OCI-LY7 (cell line): Measurements from ENCODE around the gene CROT. TPM values are rescaled to one million over a fixed set of nuclear protein-coding genes. Genes with fewer than 3 reads are reported as not detected.

Experiments
- BruUV-seq: library from RNA; stranded (reverse); fragments of 400-500 nt; replicated peaks from 2 replicates; lab custom pipeline; 2021; lab: Mats Ljungman, UMichigan
- CTCF ChIA-PET: fragments of 300-600 bp; sonication (Branson Sonifier 250); formaldehyde crosslinking; loops from one replicate; lab custom pipeline; 2022; ENCODE audit warnings: antibody characterized with exemption; ENCODE audit not compliant: unreplicated experiment; lab: Charles Lee
- POLR2A ChIA-PET: fragments of 300-600 bp; sonication (Branson Sonifier 250); formaldehyde crosslinking; loops from one replicate; lab custom pipeline; 2022; ENCODE audit warnings: antibody characterized with exemption; lab: Charles Lee
- DNase-seq: peaks from one replicate; pipeline ENCODE4 v3.0.0-alpha.2; 2015; ENCODE audit warnings: low spot score
- H2AFZ ChIP-seq: fragments of 200-600 bp; sonication (generic), shearing (Covaris generic); 2 replicates; pipeline ENCODE4 v1.6.1; 2014; ENCODE audit warnings: mild to moderate bottlenecking, antibody characterized with exemption, low read length, moderate library complexity
- H3K27ac ChIP-seq: fragments of 200-600 bp; sonication (generic); 2 replicates; pipeline ENCODE4 v1.5.1; 2014; ENCODE audit warnings: mixed run types, low read depth, mild to moderate bottlenecking, moderate library complexity, low read length, inconsistent platforms; ENCODE audit not compliant: poor library complexity, severe bottlenecking
- H3K36me3 ChIP-seq: fragments of 200-600 bp; sonication (generic); 2 replicates; pipeline ENCODE4 v1.6.1; 2014; ENCODE audit warnings: mild to moderate bottlenecking, antibody characterized with exemption, low read length, moderate library complexity, mixed read lengths; ENCODE audit not compliant: insufficient read depth
- H3K4me1 ChIP-seq: fragments of 200-600 bp; sonication (generic); 2 replicates; pipeline ENCODE4 v1.5.1; 2014; ENCODE audit warnings: mild to moderate bottlenecking, low read length; ENCODE audit not compliant: insufficient read depth, poor library complexity, severe bottlenecking
- H3K4me2 ChIP-seq: fragments of 200-600 bp; sonication (generic); 2 replicates; pipeline ENCODE4 v1.6.1; 2014; ENCODE audit warnings: mild to moderate bottlenecking, low read length
- H3K4me3 ChIP-seq: fragments of 200-600 bp; sonication (generic); 2 replicates; pipeline ENCODE4 v1.5.1; 2014; ENCODE audit warnings: mild to moderate bottlenecking, low read depth, low read length; ENCODE audit not compliant: poor library complexity, severe bottlenecking
- H3K79me2 ChIP-seq: fragments of 200-600 bp; sonication (generic); 2 replicates; pipeline ENCODE4 v1.6.1; 2016; ENCODE audit warnings: low read depth, mild to moderate bottlenecking, low read length, moderate library complexity, mixed read lengths; ENCODE audit not compliant: insufficient read depth
- H3K9me2 ChIP-seq: fragments of 200-600 bp; sonication (generic); 2 replicates; pipeline ENCODE4 v1.6.1; 2016; ENCODE audit warnings: mild to moderate bottlenecking, low read length, mixed read lengths; ENCODE audit not compliant: insufficient read depth
- H3K9me3 ChIP-seq: fragments of 200-600 bp; sonication (generic); 2 replicates; pipeline ENCODE4 v1.6.1; 2014; ENCODE audit warnings: mild to moderate bottlenecking, mixed run types, low read length, mixed read lengths
- H4K20me1 ChIP-seq: fragments of 200-600 bp; sonication (generic); 2 replicates; pipeline ENCODE4 v1.6.1; 2014; ENCODE audit warnings: mild to moderate bottlenecking, antibody characterized with exemption, low read length, moderate library complexity, mixed read lengths; ENCODE audit not compliant: insufficient read depth
- EZH2phosphoT487 ChIP-seq: fragments of 200-600 bp; sonication (generic); IDR thresholded peaks from 2 replicates; pipeline ENCODE4 v1.6.1; 2018; ENCODE audit warnings: low read depth, borderline replicate concordance, mild to moderate bottlenecking, mixed run types, antibody characterized with exemption, low read length, moderate library complexity, mixed read lengths
- intact Hi-C: fragments of 100-400 bp; cut with micrococcal nuclease; formaldehyde crosslinking; loops from one replicate; pipeline ENCODE4 v1.10.0; 2022; ENCODE audit not compliant: unreplicated experiment
- total RNA-seq, 2 experiments: library from RNA; depleted of rRNA in 1 of 2; stranded (reverse); fragments of >200 nt in 1 of 2; shearing (Covaris generic) in 1 of 2; gene quantifications; 2 replicates each; pipeline ENCODE4 v1.2.3, GENCODE V29; 2014 to 2022
- TF ChIP-seq, protein P1 (sequence below): fragments of 200-600 bp; sonication (generic); conservative IDR thresholded peaks from 2 replicates; pipeline ENCODE4 v1.5.1; 2014; ENCODE audit warnings: mild to moderate bottlenecking, antibody characterized with exemption, low read length, moderate library complexity, mixed read lengths

The CROT gene
- total RNA-seq, 2 experiments from 2014 or later = 3.0 to 8.1 TPM

- no peaks in the 10 kb centered on the region for H3K4me1 ChIP-seq
- POLR2A ChIA-PET = interaction anchor here (0.6 to 1.0 kb wide), 2 partner anchors 111 to 247 kb away, joined by 3 to 5 read pairs; no protein-coding TSS in a partner anchor
- no peak for DNase-seq
- H3K79me2 ChIP-seq = no peaks in the 10 kb centered on the region
- no peaks in the 10 kb centered on the region for H3K9me2 ChIP-seq
- intact Hi-C loops = no loop called here
- H3K27ac ChIP-seq = no peak overlapping the region
- H2AFZ ChIP-seq = no peak overlapping the region
- H3K9me3 ChIP-seq = no peaks in the 10 kb centered on the region
- no peak overlapping the region for H3K4me2 ChIP-seq
- TF ChIP-seq, protein P1, sequence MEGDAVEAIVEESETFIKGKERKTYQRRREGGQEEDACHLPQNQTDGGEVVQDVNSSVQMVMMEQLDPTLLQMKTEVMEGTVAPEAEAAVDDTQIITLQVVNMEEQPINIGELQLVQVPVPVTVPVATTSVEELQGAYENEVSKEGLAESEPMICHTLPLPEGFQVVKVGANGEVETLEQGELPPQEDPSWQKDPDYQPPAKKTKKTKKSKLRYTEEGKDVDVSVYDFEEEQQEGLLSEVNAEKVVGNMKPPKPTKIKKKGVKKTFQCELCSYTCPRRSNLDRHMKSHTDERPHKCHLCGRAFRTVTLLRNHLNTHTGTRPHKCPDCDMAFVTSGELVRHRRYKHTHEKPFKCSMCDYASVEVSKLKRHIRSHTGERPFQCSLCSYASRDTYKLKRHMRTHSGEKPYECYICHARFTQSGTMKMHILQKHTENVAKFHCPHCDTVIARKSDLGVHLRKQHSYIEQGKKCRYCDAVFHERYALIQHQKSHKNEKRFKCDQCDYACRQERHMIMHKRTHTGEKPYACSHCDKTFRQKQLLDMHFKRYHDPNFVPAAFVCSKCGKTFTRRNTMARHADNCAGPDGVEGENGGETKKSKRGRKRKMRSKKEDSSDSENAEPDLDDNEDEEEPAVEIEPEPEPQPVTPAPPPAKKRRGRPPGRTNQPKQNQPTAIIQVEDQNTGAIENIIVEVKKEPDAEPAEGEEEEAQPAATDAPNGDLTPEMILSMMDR = no peak
- no peak for TF ChIP-seq EZH2phosphoT487
- no peak overlapping the region for H3K4me3 ChIP-seq
- no TSS peak for BruUV-seq
- no peaks in the 10 kb centered on the region for H4K20me1 ChIP-seq
- no peaks in the 10 kb centered on the region for H3K36me3 ChIP-seq
- CTCF ChIA-PET = no interaction called here
These were observed 67.6 kb downstream of the CROT start for GRCh38 chr7:87413029-87413428.

DNA sequence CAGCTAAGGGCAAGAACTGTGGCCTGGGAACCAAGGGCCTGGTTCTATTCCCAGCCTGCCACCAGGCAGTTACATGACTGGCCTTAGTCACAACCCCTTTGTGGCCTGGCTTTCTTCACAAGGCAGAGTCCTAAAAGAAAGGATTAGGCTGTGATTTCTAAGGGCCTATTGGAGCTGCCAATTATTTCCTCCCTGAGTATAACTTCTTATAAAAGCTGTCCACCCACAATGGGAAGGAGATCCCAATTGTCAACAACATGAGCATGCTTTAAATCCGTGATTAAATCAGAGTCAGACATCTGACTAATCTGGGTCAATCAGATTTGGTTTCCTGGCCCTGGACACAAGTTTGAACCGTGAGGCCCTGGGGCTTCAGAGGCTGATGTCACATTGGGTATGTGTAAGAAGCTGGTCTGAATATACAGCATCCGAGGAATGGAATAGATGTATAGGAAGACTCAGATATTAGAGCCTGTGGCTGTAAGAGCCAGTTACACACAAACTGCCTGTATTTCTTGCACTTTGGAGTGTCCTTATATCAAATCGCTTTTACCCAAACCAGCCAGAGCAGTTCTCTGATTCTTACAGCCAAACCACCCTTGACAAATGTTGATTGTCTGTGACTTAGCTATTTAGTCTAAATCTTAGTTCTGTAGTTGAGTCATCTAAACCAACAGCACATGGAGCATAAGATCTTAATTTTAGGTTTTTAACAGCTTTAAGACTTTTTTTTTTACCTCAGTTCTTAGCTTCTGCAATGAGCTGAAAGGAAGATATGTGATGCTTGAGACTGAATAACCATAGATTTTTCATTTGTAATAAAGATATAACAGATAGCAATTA is 68.7 kb downstream of the CROT start:
- no peaks in the 10 kb centered on the region for H3K4me1 ChIP-seq
- H3K27ac ChIP-seq = no peak overlapping the region
- ChIA-PET CTCF (no interaction called here), POLR2A (interaction anchor here (0.6 to 1.5 kb wide), 5 partner anchors 10 to 333 kb away, joined by 3 to 7 read pairs (median 4); no protein-coding TSS in a partner anchor)
- H3K4me3 ChIP-seq = no peak overlapping the region
- intact Hi-C loops = no loop called here
- no peaks in the 10 kb centered on the region for H3K36me3 ChIP-seq
- H4K20me1 ChIP-seq = no peaks in the 10 kb centered on the region
- no TSS peak for BruUV-seq
- no peaks in the 10 kb centered on the region for H3K79me2 ChIP-seq
- TF ChIP-seq EZH2phosphoT487 = no peak
- TF ChIP-seq, protein P1 = no peak
- H3K4me2 ChIP-seq = no peak overlapping the region
- DNase-seq = no peak
- no peak overlapping the region for H2AFZ ChIP-seq
- no peaks in the 10 kb centered on the region for H3K9me3 ChIP-seq
- no peaks in the 10 kb centered on the region for H3K9me2 ChIP-seq

DNA sequence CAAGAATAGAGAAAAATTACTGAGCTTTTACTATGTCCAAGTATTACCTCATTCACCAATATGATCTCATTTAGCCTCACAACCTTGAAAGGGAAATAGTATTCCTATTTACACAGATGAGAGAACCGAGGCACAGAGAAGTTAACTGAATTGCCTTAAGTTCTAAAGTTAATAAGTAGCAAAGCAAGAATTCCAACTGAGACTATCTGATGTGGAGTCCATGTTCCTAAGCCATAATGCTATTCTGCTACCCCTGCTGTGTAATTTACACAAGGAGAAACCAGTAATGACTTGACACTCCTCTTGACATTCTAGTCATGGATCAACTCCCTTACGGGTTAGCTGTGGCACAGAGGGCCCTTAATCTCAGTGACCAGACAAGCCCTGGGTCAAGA is 69.3 kb downstream of the CROT start:
- no peaks in the 10 kb centered on the region for H3K36me3 ChIP-seq
- no peak overlapping the region for H3K27ac ChIP-seq
- no peak for TF ChIP-seq EZH2phosphoT487
- TF ChIP-seq, protein P1 = no peak
- intact Hi-C loops = loop anchor here (5.0 kb wide), 1 partner anchor 497 kb away; no protein-coding TSS in a partner anchor
- ChIA-PET CTCF (no interaction called here), POLR2A (interaction anchor here (0.5 to 1.5 kb wide), 5 partner anchors 11 to 423 kb away, joined by 3 to 7 read pairs (median 4); no protein-coding TSS in a partner anchor)
- H3K4me3 ChIP-seq = no peak overlapping the region
- H3K9me2 ChIP-seq = no peaks in the 10 kb centered on the region
- H3K79me2 ChIP-seq = no peaks in the 10 kb centered on the region
- H4K20me1 ChIP-seq = no peaks in the 10 kb centered on the region
- no peak for DNase-seq
- no TSS peak for BruUV-seq
- H2AFZ ChIP-seq = no peak overlapping the region
- H3K9me3 ChIP-seq = no peaks in the 10 kb centered on the region
- H3K4me2 ChIP-seq = no peak overlapping the region
- H3K4me1 ChIP-seq = no peaks in the 10 kb centered on the region
